ENCODE results near the gene SCN4B. TPM values are rescaled to one million over a fixed set of nuclear protein-coding genes. Genes with fewer than 3 reads are reported as not detected.

The SCN4B gene
- total RNA-seq, 1 donor from 2014 or later, result 0.53 TPM

- H3K4me3 ChIP-seq (ENCODE audit: low read depth, low read length), result no peak overlapping the region
- H3K36me3 ChIP-seq (ENCODE audit: control insufficient read depth, insufficient read depth, low read length), result peaks cover 3% of the 10 kb centered on the region
- FAIRE-seq (no peak), DNase-seq (ENCODE audit: low read depth) (peak; percentile 61)
- H3K27me3 ChIP-seq (ENCODE audit: control insufficient read depth, insufficient read depth, low read length), result no peaks in the 10 kb centered on the region
- TF ChIP-seq CTCF (IDR thresholded peaks at IDR 0.05; ENCODE audit: insufficient read depth, low read length, severe bottlenecking), result no peak
These were observed 43.4 kb downstream of the SCN4B start for GRCh38 chr11:118109231-118109630.

GRCh38 chr11:118108513-118108912 lies 44.1 kb downstream of the SCN4B start:
- H3K27me3 ChIP-seq (ENCODE audit: control insufficient read depth, insufficient read depth, low read length), result no peaks in the 10 kb centered on the region
- TF ChIP-seq CTCF (IDR thresholded peaks at IDR 0.05; ENCODE audit: insufficient read depth, low read length, severe bottlenecking), result no peak
- no peak for DNase-seq (ENCODE audit: low read depth)
- peaks cover 3% of the 10 kb centered on the region for H3K36me3 ChIP-seq (ENCODE audit: control insufficient read depth, insufficient read depth, low read length)
- no peak overlapping the region for H3K4me3 ChIP-seq (ENCODE audit: low read depth, low read length)
- no peak for FAIRE-seq

GRCh38 chr11:118106789-118107335 lies 45.8 kb downstream of the SCN4B start:
- DNase-seq (ENCODE audit: low read depth) (peak; percentile 80), FAIRE-seq (no peak)
- Histone ChIP-seq H3K27me3 (ENCODE audit: control insufficient read depth, insufficient read depth, low read length) (no peaks in the 10 kb centered on the region), H3K36me3 (ENCODE audit: control insufficient read depth, insufficient read depth, low read length) (peaks cover 4% of the 10 kb centered on the region), H3K4me3 (ENCODE audit: low read depth, low read length) (no peak overlapping the region)
- no peak for TF ChIP-seq CTCF (IDR thresholded peaks at IDR 0.05; ENCODE audit: insufficient read depth, low read length, severe bottlenecking)

- no peak for FAIRE-seq
- no peaks in the 10 kb centered on the region for H3K27me3 ChIP-seq (ENCODE audit: control insufficient read depth, insufficient read depth, low read length)
- peaks cover 4% of the 10 kb centered on the region for H3K36me3 ChIP-seq (ENCODE audit: control insufficient read depth, insufficient read depth, low read length)
- no peak overlapping the region for H3K4me3 ChIP-seq (ENCODE audit: low read depth, low read length)
- TF ChIP-seq CTCF (IDR thresholded peaks at IDR 0.05; ENCODE audit: insufficient read depth, low read length, severe bottlenecking), result no peak
- DNase-seq (ENCODE audit: low read depth), result no peak
These were observed 46.8 kb downstream of the SCN4B start for GRCh38 chr11:118105657-118106305.

GRCh38 chr11:118104491-118104890 lies 48.1 kb downstream of the SCN4B start:
- DNase-seq (ENCODE audit: low read depth) (no peak), FAIRE-seq (no peak)
- Histone ChIP-seq H3K4me3 (ENCODE audit: low read depth, low read length) (no peak overlapping the region), H3K27me3 (ENCODE audit: control insufficient read depth, insufficient read depth, low read length) (no peaks in the 10 kb centered on the region), H3K36me3 (ENCODE audit: control insufficient read depth, insufficient read depth, low read length) (peaks cover 5% of the 10 kb centered on the region)
- no peak for TF ChIP-seq CTCF (IDR thresholded peaks at IDR 0.05; ENCODE audit: insufficient read depth, low read length, severe bottlenecking)
